Stimulated activated memory B cell treated with anti-CD40 and anti-IgM and Interleukin-4, amounts not matched to agents 10 μg/mL and 1 μg/mL and 100 μg/mL, for 72 hours (primary cell): ENCODE measurements around the gene LRRC42.

Source experiments
- ATAC-seq: fragments of 150-1000 bp; cut with Tn5 transposase; 2 replicates; pipeline ENCODE4 v1.10.0; 2021
- H3K27ac Mint-ChIP-seq: one replicate; pipeline ENCODE4 v1.8.0; 2022; ENCODE audit warnings: mild to moderate bottlenecking, mixed read lengths
- H3K27me3 Mint-ChIP-seq: one replicate; pipeline ENCODE4 v1.8.0; 2022; ENCODE audit warnings: mixed read lengths
- H3K36me3 Mint-ChIP-seq: one replicate; pipeline ENCODE4 v1.8.0; 2022; ENCODE audit warnings: mixed read lengths
- H3K4me1 Mint-ChIP-seq: one replicate; pipeline ENCODE4 v1.8.0; 2022; ENCODE audit warnings: mixed read lengths
- H3K4me3 Mint-ChIP-seq: one replicate; pipeline ENCODE4 v1.8.0; 2022; ENCODE audit warnings: mild to moderate bottlenecking, moderate library complexity, mixed read lengths
- H3K9me3 Mint-ChIP-seq: one replicate; pipeline ENCODE4 v1.8.0; 2022; ENCODE audit warnings: mixed read lengths

Gene LRRC42

GRCh38 chr1:53929246-53929960 lies 16.7 kb upstream of the LRRC42 start:
- H3K27ac Mint-ChIP-seq = no peak overlapping the region
- H3K27me3 Mint-ChIP-seq = no peaks in the 10 kb centered on the region
- no peaks in the 10 kb centered on the region for H3K9me3 Mint-ChIP-seq
- ATAC-seq = no peak
- H3K4me3 Mint-ChIP-seq = no peak overlapping the region
- H3K4me1 Mint-ChIP-seq = no peaks in the 10 kb centered on the region
- peaks cover 68% of the 10 kb centered on the region for H3K36me3 Mint-ChIP-seq

DNA sequence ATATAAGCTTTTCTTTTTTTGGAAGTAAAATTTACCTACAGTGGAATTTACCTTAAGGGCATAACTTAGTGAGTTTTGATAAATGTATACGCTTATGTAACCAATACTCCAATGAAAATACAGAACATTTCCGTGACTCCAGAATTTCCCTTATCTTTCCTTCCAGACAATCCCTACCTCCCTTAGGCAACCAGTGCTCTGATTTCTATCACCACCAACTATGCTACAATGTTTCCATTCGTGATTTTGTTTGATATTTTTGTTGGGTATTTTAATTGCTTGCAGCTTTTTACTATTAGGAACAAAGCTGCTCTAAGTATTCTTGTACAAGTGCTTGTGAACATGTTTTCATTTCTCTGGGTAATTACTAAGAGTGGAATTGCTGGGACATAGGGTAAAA lies 15.2 kb upstream of the LRRC42 start:
- H3K4me3 Mint-ChIP-seq = no peak overlapping the region
- H3K9me3 Mint-ChIP-seq = no peaks in the 10 kb centered on the region
- H3K27ac Mint-ChIP-seq = no peak overlapping the region
- no peaks in the 10 kb centered on the region for H3K27me3 Mint-ChIP-seq
- no peak for ATAC-seq
- H3K4me1 Mint-ChIP-seq = no peaks in the 10 kb centered on the region
- peaks cover 71% of the 10 kb centered on the region for H3K36me3 Mint-ChIP-seq

GRCh38 chr1:53931523-53931922 lies 14.6 kb upstream of the LRRC42 start:
- no peaks in the 10 kb centered on the region for H3K9me3 Mint-ChIP-seq
- H3K27ac Mint-ChIP-seq = no peak overlapping the region
- peaks cover under 1% of the 10 kb centered on the region for H3K4me1 Mint-ChIP-seq
- H3K27me3 Mint-ChIP-seq = no peaks in the 10 kb centered on the region
- no peak overlapping the region for H3K4me3 Mint-ChIP-seq
- no peak for ATAC-seq
- peaks cover 72% of the 10 kb centered on the region for H3K36me3 Mint-ChIP-seq

DNA sequence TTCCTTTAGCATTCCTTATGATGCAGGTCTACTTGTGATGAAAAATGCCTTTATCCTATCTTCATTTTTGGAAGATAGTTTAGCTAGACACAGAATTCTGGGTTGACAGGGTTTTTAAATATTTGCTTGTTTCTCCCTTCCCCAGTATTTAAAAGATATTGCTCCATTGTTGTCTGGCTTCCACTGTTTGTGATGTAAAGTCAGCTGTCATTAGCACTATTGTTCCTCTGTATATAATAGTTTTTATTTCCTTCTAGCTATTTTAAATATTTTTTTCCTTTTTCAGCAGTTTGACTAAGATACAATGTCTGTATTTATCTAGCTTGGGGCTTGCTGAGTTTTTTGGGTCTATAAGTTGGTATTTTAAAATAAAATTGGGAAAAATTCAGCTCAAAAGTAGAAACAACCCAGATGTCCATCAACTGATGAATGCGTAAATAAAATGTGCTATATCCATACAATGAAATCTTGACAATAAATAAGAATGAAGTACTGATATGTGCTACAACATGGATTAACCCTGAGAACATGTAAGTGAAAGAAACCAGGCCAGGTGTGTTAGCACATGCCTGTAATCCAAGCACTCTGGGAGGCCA lies 11.9 kb upstream of the LRRC42 start:
- Mint-ChIP-seq H3K27ac (no peak overlapping the region), H3K4me1 (peaks cover 4% of the 10 kb centered on the region), H3K36me3 (peaks cover 66% of the 10 kb centered on the region), H3K9me3 (no peaks in the 10 kb centered on the region), H3K4me3 (no peak overlapping the region), H3K27me3 (no peaks in the 10 kb centered on the region)
- no peak for ATAC-seq

DNA sequence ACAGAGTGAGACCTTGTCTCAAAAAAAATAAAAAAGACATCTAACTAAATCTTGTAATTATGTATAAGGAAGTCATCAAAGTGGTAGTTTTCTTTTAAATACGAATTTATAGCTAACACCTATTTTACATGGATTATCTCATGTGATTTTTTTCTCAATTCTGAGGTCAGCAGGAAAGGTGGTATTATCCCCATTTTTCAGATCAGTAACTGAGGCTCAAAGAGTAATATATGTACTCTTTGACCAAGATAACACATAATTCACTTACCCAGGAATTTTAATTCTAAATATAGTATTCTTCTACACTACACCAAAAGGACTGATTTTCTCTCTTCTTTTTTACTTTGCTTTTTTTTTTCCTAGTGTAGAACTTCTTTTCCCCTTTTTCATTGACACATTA lies 9.7 kb upstream of the LRRC42 start:
- H3K9me3 Mint-ChIP-seq = no peaks in the 10 kb centered on the region
- no peaks in the 10 kb centered on the region for H3K27me3 Mint-ChIP-seq
- no peak overlapping the region for H3K27ac Mint-ChIP-seq
- H3K36me3 Mint-ChIP-seq = peaks cover 57% of the 10 kb centered on the region
- ATAC-seq = no peak
- no peak overlapping the region for H3K4me3 Mint-ChIP-seq
- H3K4me1 Mint-ChIP-seq = peaks cover 10% of the 10 kb centered on the region

DNA sequence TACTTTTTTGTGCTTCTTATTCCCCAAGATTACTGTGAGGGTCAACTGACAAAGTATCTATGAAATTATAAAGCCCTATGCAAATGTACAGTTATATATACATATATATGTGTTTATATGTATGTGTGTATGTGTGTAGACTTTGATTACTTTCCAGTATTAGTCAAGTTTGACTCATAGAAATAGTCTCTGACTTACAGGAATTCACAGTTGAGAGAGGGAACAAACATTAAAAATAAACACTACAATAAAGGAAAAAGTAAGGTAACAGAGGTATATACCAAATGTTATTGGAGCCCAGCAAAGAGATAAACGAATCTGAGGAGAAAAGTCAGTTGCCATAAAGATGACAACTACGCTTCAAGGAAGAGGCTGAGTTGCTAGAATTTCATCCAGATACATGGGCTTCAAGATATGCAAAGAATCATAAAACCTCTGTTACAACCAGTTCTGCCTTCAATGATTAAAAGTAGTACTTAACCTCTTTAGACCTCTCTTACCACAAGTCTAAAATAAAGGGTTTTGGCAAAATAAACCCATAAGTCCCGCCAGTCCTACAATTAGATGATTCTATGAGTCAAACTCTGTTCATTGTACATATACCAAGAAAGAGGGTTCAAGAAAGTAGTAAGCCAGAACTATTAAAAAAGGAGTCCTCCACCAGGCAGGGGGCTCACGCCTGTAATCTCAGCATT lies 7.9 kb upstream of the LRRC42 start:
- H3K9me3 Mint-ChIP-seq = no peaks in the 10 kb centered on the region
- H3K27ac Mint-ChIP-seq = no peak overlapping the region
- no peak for ATAC-seq
- no peaks in the 10 kb centered on the region for H3K27me3 Mint-ChIP-seq
- H3K4me3 Mint-ChIP-seq = no peak overlapping the region
- peaks cover 50% of the 10 kb centered on the region for H3K36me3 Mint-ChIP-seq
- peaks cover 20% of the 10 kb centered on the region for H3K4me1 Mint-ChIP-seq

- Mint-ChIP-seq H3K4me1 (peaks cover 44% of the 10 kb centered on the region), H3K36me3 (peaks cover 21% of the 10 kb centered on the region), H3K27ac (no peak overlapping the region), H3K4me3 (no peak overlapping the region), H3K9me3 (no peaks in the 10 kb centered on the region), H3K27me3 (no peaks in the 10 kb centered on the region)
- no peak for ATAC-seq
Measured at GRCh38 chr1:53942127-53942957, 3.8 kb upstream of the LRRC42 start.

DNA sequence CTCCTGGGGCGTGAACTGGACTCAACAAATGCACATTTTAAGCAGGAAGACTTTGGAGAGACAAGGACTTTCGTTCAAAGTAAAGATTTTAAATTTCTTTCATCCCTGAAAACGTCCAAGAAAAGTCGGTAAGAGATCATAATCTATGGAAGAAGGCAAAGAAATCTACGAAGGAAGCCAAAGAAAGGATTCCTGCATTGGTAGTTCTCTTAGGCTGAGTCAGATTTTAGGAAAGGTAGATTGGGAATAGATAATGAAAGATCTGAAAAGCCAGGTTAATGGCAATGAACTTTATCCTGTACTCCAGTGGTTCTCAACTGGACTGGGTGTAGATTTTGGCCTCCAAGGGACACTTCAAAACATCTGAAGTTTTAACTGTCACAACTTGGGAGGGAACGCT lies 3.1 kb upstream of the LRRC42 start:
- Mint-ChIP-seq H3K27ac (no peak overlapping the region), H3K27me3 (no peaks in the 10 kb centered on the region), H3K4me1 (peaks cover 46% of the 10 kb centered on the region), H3K4me3 (peak overlapping the region; percentile 16), H3K9me3 (no peaks in the 10 kb centered on the region), H3K36me3 (peaks cover 13% of the 10 kb centered on the region)
- no peak for ATAC-seq

DNA sequence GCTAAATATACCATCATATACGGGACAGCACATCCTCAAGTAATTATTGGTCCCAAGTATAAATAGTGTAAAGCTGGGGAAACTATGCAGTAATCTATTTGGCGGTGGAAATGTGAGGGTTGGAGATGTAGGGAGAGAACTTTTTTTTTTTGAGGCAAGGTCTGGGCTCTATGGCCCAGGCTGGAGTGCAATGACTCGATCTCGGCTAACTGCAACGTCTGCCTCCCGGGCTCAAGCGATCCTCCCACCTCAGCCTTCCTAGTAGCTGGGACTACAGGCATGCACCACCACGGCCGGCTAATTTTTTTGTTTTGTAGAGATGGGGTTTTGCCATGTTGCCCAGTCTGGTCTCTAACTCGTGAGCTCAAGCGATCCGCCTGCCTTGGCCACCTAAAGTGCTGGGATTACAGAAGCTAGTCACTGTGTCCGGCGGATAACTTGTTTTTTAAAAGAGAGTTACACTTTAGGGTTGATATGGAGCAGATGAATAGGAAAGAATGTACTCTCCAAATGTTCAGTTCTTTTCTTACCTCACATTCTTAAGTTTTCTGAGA lies 2.6 kb upstream of the LRRC42 start:
- no peak overlapping the region for H3K27ac Mint-ChIP-seq
- H3K27me3 Mint-ChIP-seq = no peaks in the 10 kb centered on the region
- peaks cover 46% of the 10 kb centered on the region for H3K4me1 Mint-ChIP-seq
- H3K4me3 Mint-ChIP-seq = no peak overlapping the region
- peaks cover 9% of the 10 kb centered on the region for H3K36me3 Mint-ChIP-seq
- ATAC-seq = no peak
- no peaks in the 10 kb centered on the region for H3K9me3 Mint-ChIP-seq

DNA sequence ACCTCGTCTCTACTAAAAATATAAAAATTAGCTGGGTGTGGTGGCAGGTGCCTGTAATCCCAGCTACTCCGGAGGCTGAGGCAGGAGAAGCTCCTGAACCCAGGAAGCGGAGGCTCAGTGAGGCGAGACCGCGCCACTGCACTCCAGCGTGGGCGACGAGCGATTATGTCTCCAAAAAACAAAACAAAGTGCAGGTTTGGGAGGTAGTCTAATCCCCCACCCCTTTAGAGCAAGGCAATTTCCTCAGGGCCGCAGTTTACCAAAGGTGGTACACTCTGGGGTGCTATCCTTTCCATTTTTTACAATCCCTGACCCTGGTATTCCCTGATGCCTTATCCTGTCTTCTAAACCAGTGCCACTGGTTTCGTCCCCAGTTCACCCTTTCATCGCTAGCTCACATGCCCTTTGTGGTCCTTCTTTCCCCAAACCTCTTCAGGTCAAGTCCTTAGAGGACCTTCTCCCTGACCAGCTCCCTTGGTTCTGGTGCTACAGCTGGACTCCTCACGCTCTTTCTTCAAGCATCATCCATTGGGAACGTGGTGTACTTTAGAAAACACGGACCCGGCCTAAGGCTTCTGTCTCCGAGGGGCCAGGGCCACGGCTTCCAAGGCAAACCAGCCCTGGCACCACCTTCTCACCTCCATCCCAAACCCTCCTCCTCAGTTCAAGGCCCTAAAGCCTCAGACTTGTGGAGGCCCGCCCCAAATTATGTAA lies 1.5 kb upstream of the LRRC42 start:
- peaks cover 9% of the 10 kb centered on the region for H3K36me3 Mint-ChIP-seq
- H3K9me3 Mint-ChIP-seq = no peaks in the 10 kb centered on the region
- ATAC-seq = no peak
- peak overlapping the region; percentile 87 for H3K27ac Mint-ChIP-seq
- no peaks in the 10 kb centered on the region for H3K27me3 Mint-ChIP-seq
- H3K4me1 Mint-ChIP-seq = peaks cover 46% of the 10 kb centered on the region
- H3K4me3 Mint-ChIP-seq = peak overlapping the region; percentile 90

GRCh38 chr1:53945183-53945432 lies 1.0 kb upstream of the LRRC42 start:
- H3K4me1 Mint-ChIP-seq = peaks cover 44% of the 10 kb centered on the region
- no peak for ATAC-seq
- no peaks in the 10 kb centered on the region for H3K9me3 Mint-ChIP-seq
- peaks cover 9% of the 10 kb centered on the region for H3K36me3 Mint-ChIP-seq
- no peaks in the 10 kb centered on the region for H3K27me3 Mint-ChIP-seq
- peak overlapping the region; percentile 90 for H3K4me3 Mint-ChIP-seq
- peak overlapping the region; percentile 87 for H3K27ac Mint-ChIP-seq

DNA sequence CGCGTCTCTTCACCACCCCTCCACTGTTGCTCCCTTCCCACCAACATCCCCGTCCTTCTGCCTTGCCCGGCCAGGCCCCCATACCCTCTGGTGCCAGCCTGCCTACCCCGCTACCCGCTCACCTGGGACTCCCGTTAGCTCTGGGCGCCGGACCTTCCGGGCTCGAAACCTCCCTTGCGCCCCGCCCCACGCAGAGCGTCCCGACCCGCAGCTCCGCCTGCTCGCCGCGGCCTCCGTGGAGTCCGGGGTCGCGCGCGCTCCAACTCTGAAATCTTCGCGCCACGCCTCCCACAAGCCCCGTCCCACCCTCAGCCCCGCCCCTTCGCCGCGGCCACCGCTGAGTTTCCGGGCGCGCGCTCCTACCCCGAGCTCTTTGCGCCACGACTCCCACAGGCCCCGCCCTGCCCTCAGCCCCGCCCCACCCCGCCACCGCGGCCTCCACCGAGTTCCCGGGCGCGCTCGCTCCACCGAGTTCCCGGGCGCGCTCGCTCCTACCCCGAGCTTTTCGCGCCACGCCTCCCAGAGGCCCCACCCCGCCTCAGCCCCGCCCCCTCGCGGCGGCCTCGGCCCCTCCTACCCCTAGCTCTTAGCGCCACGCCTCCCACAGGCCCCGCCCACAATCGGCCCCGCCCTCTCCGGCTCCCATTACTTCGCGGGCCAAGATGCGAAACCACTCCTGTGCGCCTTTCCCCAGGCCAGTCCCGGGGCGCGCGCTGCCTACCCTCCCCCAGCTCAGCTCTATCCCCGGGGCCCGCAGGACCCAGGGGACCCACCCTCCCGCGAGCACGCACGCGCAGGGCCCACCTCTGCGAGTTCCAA lies 508 bp upstream of the LRRC42 start, which contains the start of gene IFT25:
Gene IFT25 (minus strand): TSS at position 267 of the 819 bp plus-strand sequence. CDS start 5,617 bp downstream, outside the sequence.
- no peaks in the 10 kb centered on the region for H3K9me3 Mint-ChIP-seq
- H3K27ac Mint-ChIP-seq = peak within 1 kb of the TSS; percentile 87
- H3K4me3 Mint-ChIP-seq = peak within 1 kb of the TSS; percentile 90
- peaks cover 40% of the 10 kb centered on the region for H3K4me1 Mint-ChIP-seq
- peaks cover 9% of the 10 kb centered on the region for H3K36me3 Mint-ChIP-seq
- H3K27me3 Mint-ChIP-seq = no peaks in the 10 kb centered on the region
- ATAC-seq = peak; percentile 92

DNA sequence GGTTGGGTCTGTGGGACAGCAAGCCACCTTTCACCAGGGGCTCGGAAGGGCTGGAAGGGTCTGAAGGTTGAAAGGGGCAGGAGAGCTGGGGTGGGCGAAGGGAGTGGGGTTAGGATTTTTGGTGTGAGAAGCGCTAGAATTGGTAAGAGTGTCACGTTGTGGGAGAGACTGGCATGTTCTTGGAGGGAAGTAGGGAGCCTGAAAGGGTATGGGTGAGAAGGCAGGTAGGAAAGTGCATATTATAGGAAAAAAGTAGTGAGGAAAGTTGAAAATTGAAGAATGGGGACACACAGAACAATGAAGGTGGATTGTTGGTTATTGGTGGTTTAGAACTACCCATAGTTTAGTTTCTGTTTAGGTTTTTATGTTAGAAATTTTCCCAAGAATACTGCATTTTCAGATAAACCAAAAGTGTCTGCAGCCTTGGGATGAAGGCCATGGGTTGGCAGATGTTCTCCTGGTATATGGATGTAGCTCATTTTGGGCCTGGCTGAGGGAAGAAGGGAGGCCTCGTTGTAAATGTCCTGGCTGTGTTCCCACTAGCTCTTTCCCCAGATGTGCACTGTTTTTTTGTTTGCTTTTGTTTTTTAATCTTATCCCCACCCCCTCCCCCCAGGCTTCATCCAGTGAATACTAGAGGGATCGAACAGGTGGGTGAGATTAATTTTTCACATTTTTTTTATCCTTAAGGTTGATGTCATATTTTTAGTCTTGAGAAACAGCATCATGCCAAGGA lies 1.2 kb downstream of the LRRC42 start:
- H3K27ac Mint-ChIP-seq = peak overlapping the region; percentile 87
- ATAC-seq = no peak
- H3K27me3 Mint-ChIP-seq = no peaks in the 10 kb centered on the region
- no peaks in the 10 kb centered on the region for H3K9me3 Mint-ChIP-seq
- H3K4me3 Mint-ChIP-seq = peak overlapping the region; percentile 90
- H3K36me3 Mint-ChIP-seq = peaks cover 20% of the 10 kb centered on the region
- H3K4me1 Mint-ChIP-seq = peaks cover 40% of the 10 kb centered on the region
